ENCODE data around the gene TFCP2L1. TPM values are rescaled to one million over a fixed set of nuclear protein-coding genes. Genes with fewer than 3 reads are reported as not detected.
"Not testable (repeated sequence)": the region's sequence is repeated elsewhere in the genome, so short reads cannot be mapped to it uniquely, and the experiment has no call there.

TFCP2L1 gene
- total and polyA plus RNA-seq, 2 experiments from 2014 or later, result 0.94 to 6.4 TPM

GRCh38 chr2:121298476-121298875 lies 13.5 kb upstream of the TFCP2L1 start:
- Mint-ChIP-seq H3K4me3 (no peak overlapping the region), H3K27ac (no peak overlapping the region), H3K36me3 (ENCODE audit: low read depth) (no peaks in the 10 kb centered on the region), H3K27me3 (ENCODE audit: insufficient read depth, low read depth, poor library complexity) (peaks cover 3% of the 10 kb centered on the region), H3K9me3 (no peaks in the 10 kb centered on the region; the same call in 2 of the 3 replicates), H3K4me1 (no peaks in the 10 kb centered on the region)
- Histone ChIP-seq H3F3A (replicated peaks; ENCODE audit: low read depth) (no peaks in the 10 kb centered on the region), H3K79me2 (replicated peaks; ENCODE audit: insufficient read depth) (no peaks in the 10 kb centered on the region), H2AFZ (no peak overlapping the region), H3K4me2 (no peak overlapping the region), H3K36me3 (ENCODE audit: insufficient read depth) (no peaks in the 10 kb centered on the region), H3K4me3 (no peak overlapping the region), H3K9me2 (ENCODE audit: insufficient read depth) (0 out of 2 replicates have a peak, but pooled peaks cover 7% of the 10 kb centered on the region), H3K4me1 (ENCODE audit: insufficient read depth) (no peaks in the 10 kb centered on the region), H4K20me1 (replicated peaks; ENCODE audit: insufficient read depth) (no peaks in the 10 kb centered on the region), H3K27me3 (ENCODE audit: insufficient read depth) (no peaks in the 10 kb centered on the region), H3K27ac (ENCODE audit: low read depth) (no peak overlapping the region)
- no peak for TF ChIP-seq CREB1 (CRISPR knock-in tag; IDR thresholded peaks at IDR 0.05; ENCODE audit: low read depth)
- TF ChIP-seq STAT1 (IDR thresholded peaks at IDR 0.05; ENCODE audit: unreplicated experiment), result no peak
- TF ChIP-seq ZNF331 (CRISPR knock-in tag; IDR thresholded peaks at IDR 0.05; ENCODE audit: low read depth), result no peak
- TF ChIP-seq POLR2AphosphoS5 (IDR thresholded peaks at IDR 0.05; ENCODE audit: low read depth), result no peak
- ATAC-seq (no peak), DNase-seq (ENCODE audit: low spot score) (no peak)

- H3K79me2 ChIP-seq (replicated peaks; ENCODE audit: insufficient read depth); H3K9me3 Mint-ChIP-seq; H3K27me3 Mint-ChIP-seq (ENCODE audit: insufficient read depth, low read depth, poor library complexity); H3K4me1 ChIP-seq (ENCODE audit: insufficient read depth); H4K20me1 ChIP-seq (replicated peaks; ENCODE audit: insufficient read depth); H3K4me3 Mint-ChIP-seq; DNase-seq (ENCODE audit: low spot score); H3K36me3 Mint-ChIP-seq (ENCODE audit: low read depth); H3K27ac ChIP-seq (ENCODE audit: low read depth); H2AFZ ChIP-seq; H3K4me1 Mint-ChIP-seq; H3K4me2 ChIP-seq; ATAC-seq; H3K36me3 ChIP-seq (ENCODE audit: insufficient read depth); H3K4me3 ChIP-seq; H3K27me3 ChIP-seq (ENCODE audit: insufficient read depth); H3K27ac Mint-ChIP-seq; H3F3A ChIP-seq (replicated peaks; ENCODE audit: low read depth); H3K9me2 ChIP-seq (ENCODE audit: insufficient read depth): not testable (repeated sequence)
Measured at GRCh38 chr2:121297866-121298265, 12.9 kb upstream of the TFCP2L1 start.

- peaks cover 3% of the 10 kb centered on the region for H3K27me3 Mint-ChIP-seq (ENCODE audit: insufficient read depth, low read depth, poor library complexity)
- ATAC-seq, result peak; percentile 96
- H3K36me3 Mint-ChIP-seq (ENCODE audit: low read depth), result no peaks in the 10 kb centered on the region
Measured at GRCh38 chr2:121297217-121297830, 12.3 kb upstream of the TFCP2L1 start.

More at GRCh38 chr2:121297217-121297830, 12.3 kb upstream of the TFCP2L1 start:
- Mint-ChIP-seq H3K4me1 (no peaks in the 10 kb centered on the region), H3K9me3 (no peaks in the 10 kb centered on the region; the same call in 2 of the 3 replicates), H3K27ac (no peak overlapping the region), H3K4me3 (no peak overlapping the region)
- Histone ChIP-seq H3K9me2 (ENCODE audit: insufficient read depth) (0 out of 2 replicates have a peak, but pooled peaks cover 7% of the 10 kb centered on the region), H3K79me2 (replicated peaks; ENCODE audit: insufficient read depth) (no peaks in the 10 kb centered on the region), H3K4me3 (no peak overlapping the region), H3K27me3 (ENCODE audit: insufficient read depth) (no peaks in the 10 kb centered on the region), H3K27ac (ENCODE audit: low read depth) (no peak overlapping the region), H3K4me1 (ENCODE audit: insufficient read depth) (no peaks in the 10 kb centered on the region), H3K4me2 (no peak overlapping the region), H2AFZ (no peak overlapping the region; the same call in 1 of the 2 replicates), H3K36me3 (ENCODE audit: insufficient read depth) (no peaks in the 10 kb centered on the region), H3F3A (replicated peaks; ENCODE audit: low read depth) (no peaks in the 10 kb centered on the region), H4K20me1 (replicated peaks; ENCODE audit: insufficient read depth) (no peaks in the 10 kb centered on the region)
- TF ChIP-seq NANOG (IDR thresholded peaks at IDR 0.05; ENCODE audit: borderline replicate concordance) (no peak), CTCF (conservative IDR thresholded peaks at IDR 0.05; ENCODE audit: low read depth in 2 of 2) (peak; percentile 69 to 72)
- peak; percentile 78 for DNase-seq (ENCODE audit: low spot score)

Data from GM23338 (cell line).